ENCODE data around the gene KIF19.
A peak's percentile ranks its signal among the peaks of the same experiment; 100 is the strongest.
"Not testable (repeated sequence)": the region's sequence is repeated elsewhere in the genome, so short reads cannot be mapped to it uniquely, and the experiment has no call there.

KIF19 gene

DNA sequence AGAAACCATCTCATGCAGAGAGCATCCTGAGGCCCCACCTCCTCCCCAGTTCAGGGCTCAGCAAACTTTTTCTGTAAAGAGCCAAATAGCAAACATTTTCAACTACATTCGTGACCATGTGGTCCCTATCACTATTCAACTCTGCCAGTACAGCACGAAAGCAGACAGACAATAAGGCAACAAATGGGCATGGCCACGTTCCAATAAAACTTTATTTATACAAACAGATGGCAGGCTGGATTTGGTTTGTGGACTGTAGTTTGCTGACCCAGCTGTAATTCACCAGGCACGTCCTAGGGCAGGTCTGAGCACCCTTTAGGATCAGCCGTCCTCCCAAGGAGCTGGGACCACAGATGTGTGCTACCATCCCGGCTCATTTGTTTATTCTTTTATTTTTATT lies 78.8 kb downstream of the KIF19 start:
- no peaks in the 10 kb centered on the region for H3K9me3 ChIP-seq (ENCODE audit: control insufficient read depth, low read length)
- no peaks in the 10 kb centered on the region for H3K36me3 ChIP-seq (ENCODE audit: control insufficient read depth, insufficient read depth, low read length)
- H3K4me3 ChIP-seq (ENCODE audit: extremely low read depth, insufficient read depth, low read length, poor library complexity, severe bottlenecking), result no peak overlapping the region
- 78 to 90% methylated on average over 2 of the region's 6 CpGs for WGBS, 2 experiments (ENCODE audit: insufficient coverage in 2 of 2)
- H3K4me1 ChIP-seq (ENCODE audit: control insufficient read depth, insufficient read depth, low read length, poor library complexity, severe bottlenecking), result peaks cover 22% of the 10 kb centered on the region
- peak overlapping the region; percentile 41 for H3K27ac ChIP-seq (ENCODE audit: low read depth, low read length, severe bottlenecking)

DNA sequence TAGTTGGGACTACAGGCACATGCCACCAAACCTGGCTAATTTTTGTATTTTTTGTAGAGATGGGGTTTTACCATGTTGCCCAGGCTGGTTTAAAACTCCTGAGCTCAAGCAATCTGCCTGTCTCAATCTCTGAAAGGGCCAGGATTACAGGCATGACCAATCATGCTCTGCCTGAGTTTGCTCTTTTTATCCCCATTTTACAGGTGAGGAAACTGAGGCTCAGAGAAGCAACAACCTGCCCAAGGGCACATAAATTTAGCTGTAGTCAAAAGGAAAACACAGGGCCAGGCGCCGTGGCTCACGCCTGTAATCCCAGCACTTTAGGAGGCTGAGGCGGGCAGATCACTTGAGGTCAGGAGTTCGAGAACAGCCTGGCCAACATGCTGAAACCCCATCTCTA lies 79.3 kb downstream of the KIF19 start:
- 86 to 92% methylated on average over 4 of the region's 5 CpGs for whole genome bisulfite sequencing, 2 experiments (ENCODE audit: insufficient coverage in 2 of 2)
- H3K27ac ChIP-seq (ENCODE audit: low read depth, low read length, severe bottlenecking); H3K4me3 ChIP-seq (ENCODE audit: extremely low read depth, insufficient read depth, low read length, poor library complexity, severe bottlenecking); H3K9me3 ChIP-seq (ENCODE audit: control insufficient read depth, low read length); H3K36me3 ChIP-seq (ENCODE audit: control insufficient read depth, insufficient read depth, low read length): not testable (repeated sequence)
- H3K4me1 ChIP-seq (ENCODE audit: control insufficient read depth, insufficient read depth, low read length, poor library complexity, severe bottlenecking), result peaks cover 26% of the 10 kb centered on the region
